ENCODE data around the gene POLL.

Gene POLL

GRCh38 chr10:101568054-101568745, 19.9 kb downstream of the POLL start:
- no peak for TF ChIP-seq CTCF (conservative IDR thresholded peaks at IDR 0.05; ENCODE audit: low read length)
- DNase-seq (ENCODE audit: low read depth): no peak
- no peak overlapping the region for H3K4me3 ChIP-seq (ENCODE audit: low read length)

GRCh38 chr10:101567165-101568006, 20.7 kb downstream of the POLL start:
- H3K4me3 ChIP-seq (ENCODE audit: low read length): no peak overlapping the region
- TF ChIP-seq CTCF (conservative IDR thresholded peaks at IDR 0.05; ENCODE audit: low read length): no peak
- no peak for DNase-seq (ENCODE audit: low read depth)

- no peak for TF ChIP-seq CTCF (conservative IDR thresholded peaks at IDR 0.05; ENCODE audit: low read length)
- DNase-seq (ENCODE audit: low read depth): no peak
- H3K4me3 ChIP-seq (ENCODE audit: low read length): no peak overlapping the region; the same call in 1 of the 2 replicates
Observed at GRCh38 chr10:101566333-101567164, 21.5 kb downstream of the POLL start.

- no peak for TF ChIP-seq CTCF (conservative IDR thresholded peaks at IDR 0.05; ENCODE audit: low read length)
- no peak for DNase-seq (ENCODE audit: low read depth)
- no peak overlapping the region for H3K4me3 ChIP-seq (ENCODE audit: low read length)
Observed at GRCh38 chr10:101565936-101566332, 22.1 kb downstream of the POLL start.

GRCh38 chr10:101565370-101565900, 22.6 kb downstream of the POLL start:
- TF ChIP-seq CTCF (conservative IDR thresholded peaks at IDR 0.05; ENCODE audit: low read length): no peak
- DNase-seq (ENCODE audit: low read depth): no peak
- no peak overlapping the region for H3K4me3 ChIP-seq (ENCODE audit: low read length)

GRCh38 chr10:101564490-101564991, 23.5 kb downstream of the POLL start:
- no peak overlapping the region for H3K4me3 ChIP-seq (ENCODE audit: low read length)
- no peak for TF ChIP-seq CTCF (conservative IDR thresholded peaks at IDR 0.05; ENCODE audit: low read length)
- DNase-seq (ENCODE audit: low read depth): no peak

All from AG10803 (cell line).